Fibroblast of pulmonary artery (primary cell): ENCODE data around the gene KDM5A.

ENCODE experiments used
- DNase-seq: peaks from one replicate; pipeline ENCODE4 v3.0.0-alpha.2; 2010; ENCODE audit warnings: low read depth
- H3K4me3 ChIP-seq: replicated peaks from 2 replicates; pipeline ENCODE4 v1.5.1; 2011; ENCODE audit warnings: low read depth, mild to moderate bottlenecking, control low read depth, low read length, moderate library complexity
- TF ChIP-seq, protein P1 (sequence below): IDR thresholded peaks from 2 replicates; pipeline ENCODE4 v1.5.1; 2011; ENCODE audit warnings: mild to moderate bottlenecking, control low read depth, low read length, inconsistent platforms; ENCODE audit errors: missing control alignments

The KDM5A gene

DNA sequence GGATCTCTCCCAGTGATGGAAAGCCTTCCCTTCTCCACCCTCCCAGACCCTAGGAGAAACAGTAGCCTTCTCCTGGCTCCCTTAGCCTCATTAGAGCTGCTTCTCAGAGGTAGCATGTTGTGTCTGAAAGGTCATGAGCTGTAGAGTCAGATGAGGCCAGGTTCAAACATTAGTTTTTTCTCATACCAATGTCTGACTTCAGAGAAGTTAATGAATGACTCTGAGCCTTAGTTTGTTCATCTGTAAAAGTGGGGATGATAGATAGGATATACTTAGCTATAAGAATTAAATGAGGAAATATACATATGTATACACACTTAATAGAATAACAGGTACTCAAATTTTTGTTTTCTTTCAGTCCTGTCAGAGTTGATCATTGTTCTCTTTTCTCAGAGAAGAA, 127.0 kb downstream of the KDM5A start:
- TF ChIP-seq, protein P1, sequence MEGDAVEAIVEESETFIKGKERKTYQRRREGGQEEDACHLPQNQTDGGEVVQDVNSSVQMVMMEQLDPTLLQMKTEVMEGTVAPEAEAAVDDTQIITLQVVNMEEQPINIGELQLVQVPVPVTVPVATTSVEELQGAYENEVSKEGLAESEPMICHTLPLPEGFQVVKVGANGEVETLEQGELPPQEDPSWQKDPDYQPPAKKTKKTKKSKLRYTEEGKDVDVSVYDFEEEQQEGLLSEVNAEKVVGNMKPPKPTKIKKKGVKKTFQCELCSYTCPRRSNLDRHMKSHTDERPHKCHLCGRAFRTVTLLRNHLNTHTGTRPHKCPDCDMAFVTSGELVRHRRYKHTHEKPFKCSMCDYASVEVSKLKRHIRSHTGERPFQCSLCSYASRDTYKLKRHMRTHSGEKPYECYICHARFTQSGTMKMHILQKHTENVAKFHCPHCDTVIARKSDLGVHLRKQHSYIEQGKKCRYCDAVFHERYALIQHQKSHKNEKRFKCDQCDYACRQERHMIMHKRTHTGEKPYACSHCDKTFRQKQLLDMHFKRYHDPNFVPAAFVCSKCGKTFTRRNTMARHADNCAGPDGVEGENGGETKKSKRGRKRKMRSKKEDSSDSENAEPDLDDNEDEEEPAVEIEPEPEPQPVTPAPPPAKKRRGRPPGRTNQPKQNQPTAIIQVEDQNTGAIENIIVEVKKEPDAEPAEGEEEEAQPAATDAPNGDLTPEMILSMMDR = no peak
- no peak overlapping the region for H3K4me3 ChIP-seq
- no peak for DNase-seq

DNA sequence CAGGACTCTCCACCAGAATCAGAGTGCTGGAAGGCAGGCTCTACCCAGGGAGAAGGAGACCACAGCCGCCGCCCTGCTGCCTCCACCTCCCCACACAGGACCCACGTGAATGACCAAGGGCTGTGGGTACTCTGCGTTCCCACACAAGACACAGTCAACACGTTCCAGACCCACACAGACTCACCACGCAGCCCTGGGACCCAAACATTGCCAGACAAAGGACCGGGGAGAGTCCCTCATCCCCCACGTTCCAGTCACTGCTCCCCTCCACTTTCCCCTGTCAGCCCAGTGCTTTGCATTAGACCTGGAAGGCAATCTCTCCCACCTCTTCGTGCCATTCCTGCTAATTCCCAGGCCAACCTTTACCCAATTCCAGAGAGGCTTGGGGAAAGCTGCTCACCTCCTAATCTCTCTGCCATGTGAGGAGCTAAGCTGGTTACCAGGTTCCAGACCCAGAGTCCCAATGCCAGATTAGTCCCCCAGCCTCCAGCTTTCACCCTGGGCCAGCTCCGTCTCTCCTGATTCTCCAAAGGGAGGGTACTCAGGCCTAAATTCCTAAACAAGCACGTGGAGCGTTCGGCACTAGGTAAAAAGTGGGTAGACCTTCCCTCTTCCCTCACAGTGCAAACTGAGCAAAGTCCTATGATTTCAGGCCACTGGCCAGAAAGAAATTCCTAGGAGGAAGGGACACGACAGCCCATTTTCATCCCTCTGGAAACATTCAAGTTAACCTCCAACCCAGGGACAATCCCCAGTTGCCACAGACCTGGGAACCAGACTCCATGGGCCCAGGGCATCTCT, 131.4 kb downstream of the KDM5A start:
- no peak for DNase-seq
- TF ChIP-seq, protein P1 = no peak
- no peak overlapping the region for H3K4me3 ChIP-seq

DNA sequence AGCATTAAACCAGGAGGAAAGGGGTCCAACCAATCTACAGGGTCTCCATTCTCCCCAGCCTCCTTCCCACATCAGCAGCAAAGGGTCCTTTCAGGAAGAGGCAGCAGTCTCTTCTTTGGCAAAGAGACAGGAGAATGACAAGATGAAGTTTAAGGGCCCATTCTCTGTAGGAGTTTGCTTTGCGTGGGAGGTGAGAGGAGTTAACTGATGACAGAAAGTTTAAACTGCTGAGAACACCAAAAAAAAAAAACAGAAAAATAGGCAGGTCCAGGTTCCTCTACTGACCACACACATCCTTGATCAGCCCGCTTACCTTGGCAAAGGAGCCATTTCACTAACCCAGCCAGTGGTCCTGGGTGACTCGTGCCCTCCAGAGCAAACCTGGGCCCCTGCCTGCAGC, 132.2 kb downstream of the KDM5A start:
- H3K4me3 ChIP-seq = no peak overlapping the region
- no peak for DNase-seq
- TF ChIP-seq, protein P1 = no peak

DNA sequence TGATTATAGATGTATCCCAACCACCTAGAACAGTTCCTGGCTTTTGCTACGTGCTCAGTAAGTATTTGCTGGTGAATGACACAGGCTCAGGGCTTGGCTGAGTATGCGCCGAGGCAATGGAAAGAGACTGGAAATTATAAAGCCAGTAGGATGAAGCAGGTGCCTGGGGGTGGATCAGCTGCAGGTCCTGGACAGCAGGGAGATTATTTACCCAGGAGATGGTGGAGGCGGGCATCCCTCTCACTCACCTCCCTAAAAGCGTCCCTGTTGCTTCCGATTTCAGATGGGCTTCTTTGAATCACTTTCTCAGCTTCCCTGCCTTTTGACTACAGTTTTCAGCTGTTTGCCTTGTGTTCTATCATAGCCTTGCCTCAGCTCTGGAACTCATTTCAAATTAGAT, 132.9 kb downstream of the KDM5A start:
- no peak overlapping the region for H3K4me3 ChIP-seq
- no peak for DNase-seq
- TF ChIP-seq, protein P1 = no peak

DNA sequence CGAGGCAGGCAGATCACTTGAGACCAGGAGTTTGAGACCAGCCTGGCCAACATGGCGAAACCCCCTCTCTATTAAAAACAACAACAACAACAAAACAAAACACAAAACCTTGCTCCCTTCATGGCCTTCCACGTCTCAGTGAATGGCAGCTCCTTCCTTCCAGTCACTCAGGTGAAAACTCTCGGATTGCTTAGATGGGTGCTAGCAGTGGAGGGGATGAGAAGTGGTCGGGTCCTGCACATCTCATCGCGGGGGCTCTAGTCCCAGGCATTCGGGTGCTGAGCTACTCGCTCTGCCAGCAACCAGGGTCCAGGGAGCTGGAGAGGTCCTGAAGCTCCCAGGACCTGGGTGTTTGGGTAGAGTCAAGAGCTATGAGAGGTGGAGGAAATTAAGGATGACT, 134.2 kb downstream of the KDM5A start:
- TF ChIP-seq, protein P1 = no peak

DNA sequence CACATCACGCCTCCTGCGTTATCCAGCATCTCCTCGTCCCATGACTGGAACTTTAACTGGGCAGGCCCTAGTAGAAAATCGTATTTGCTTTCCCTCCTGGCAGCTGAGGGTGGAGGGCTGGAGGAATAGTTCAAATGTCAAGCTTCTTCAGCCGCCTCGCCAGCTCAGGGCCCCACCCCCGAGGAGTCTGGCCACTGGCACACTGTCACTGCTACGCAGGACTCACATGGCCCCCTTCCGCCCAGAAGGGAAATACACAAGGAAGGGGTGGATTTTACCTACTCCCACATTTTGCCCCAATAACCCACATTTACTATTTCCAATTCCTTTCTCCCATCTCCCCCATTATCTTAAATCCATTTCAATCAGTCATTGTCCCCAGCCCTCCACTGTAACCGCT, 135.1 kb downstream of the KDM5A start:
- TF ChIP-seq, protein P1 = no peak
- H3K4me3 ChIP-seq = no peak overlapping the region
- DNase-seq = no peak

More for the DNA sequence above, 134.2 kb downstream of the KDM5A start:
- no peak for DNase-seq
- no peak overlapping the region for H3K4me3 ChIP-seq

DNA sequence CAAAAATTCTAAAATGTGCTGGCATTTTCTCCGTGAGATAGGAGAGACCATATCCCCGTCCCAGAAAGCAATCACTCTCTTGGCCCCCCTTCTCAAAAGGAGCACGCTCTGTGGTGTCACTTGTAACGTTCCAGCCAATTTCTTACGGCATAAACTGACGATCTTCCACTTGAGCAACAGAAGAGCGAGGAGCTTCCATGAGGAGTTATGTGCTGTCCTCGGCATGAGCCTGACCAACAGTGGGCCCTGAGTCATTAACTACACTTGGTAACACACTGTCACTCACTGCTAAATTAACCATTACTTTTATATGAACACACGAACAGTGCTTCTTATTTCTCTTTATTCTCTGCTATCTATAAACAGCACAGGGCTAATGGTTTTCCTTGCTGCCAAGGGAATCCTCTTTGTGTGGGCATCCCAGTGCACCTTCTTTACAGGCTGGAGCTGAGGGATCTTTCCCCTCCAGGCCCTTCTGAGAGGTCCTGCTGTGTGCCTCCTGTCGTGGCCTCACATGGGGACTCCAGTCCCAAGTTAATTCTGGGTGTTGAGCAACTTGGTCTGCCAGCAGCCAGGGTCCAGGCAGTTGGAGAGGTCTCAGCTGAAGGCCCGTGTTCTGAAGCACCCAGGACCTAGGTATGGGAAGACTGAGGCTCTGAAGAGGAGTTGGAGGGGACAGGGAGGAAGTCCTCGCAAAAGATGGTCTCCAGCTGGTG, 135.8 kb downstream of the KDM5A start:
- H3K4me3 ChIP-seq = no peak overlapping the region
- TF ChIP-seq, protein P1 = no peak
- DNase-seq = no peak
